Common myeloid progenitor, CD34-positive (primary cell): Measurements from ENCODE around the gene APBA2.

Experiments
- CTCF ChIA-PET: fragments of 350-600 bp; sonication (Branson Sonifier 250); formaldehyde crosslinking; loops from one replicate; lab custom pipeline; 2021; ENCODE audit warnings: antibody characterized with exemption; lab: Charles Lee
- POLR2A ChIA-PET: fragments of 350-600 bp; sonication (Branson Sonifier 250); formaldehyde crosslinking; loops from one replicate; lab custom pipeline; 2021; ENCODE audit warnings: antibody characterized with exemption; lab: Charles Lee
- DNase-seq, 3 donors: peaks; one replicate each; pipeline versions ENCODE4 v3.0.0 to v3.0.0-alpha.2; 2013
- H3K27ac ChIP-seq, 2 experiments: 1 replicate in 1 of 2; 2 replicates in 1 of 2; pipeline ENCODE4 v1.7.0; 2013; ENCODE audit warnings: inconsistent platforms in 2 of 2, low read length in 2 of 2, mild to moderate bottlenecking in 2 of 2, low read depth in 1 of 2, moderate library complexity in 1 of 2; ENCODE audit not compliant: severe bottlenecking in 2 of 2, insufficient read depth in 1 of 2, poor library complexity in 1 of 2
- H3K27me3 ChIP-seq, 5 experiments: replicated peaks in 2 of 5; 1 replicate in 3 of 5; 2 replicates in 2 of 5; pipeline versions ENCODE4 v1.6.1 to v1.7.0; 2013; ENCODE audit warnings: low read length in 4 of 5, mild to moderate bottlenecking in 2 of 5, moderate library complexity in 2 of 5, inconsistent platforms in 1 of 5; ENCODE audit not compliant: insufficient read depth in 5 of 5, control insufficient read depth in 4 of 5
- H3K36me3 ChIP-seq, 4 experiments: 1 replicate in 2 of 4; 2 replicates in 2 of 4; pipeline versions ENCODE4 v1.6.1 to v1.7.0; 2013; ENCODE audit warnings: low read length in 3 of 4, control low read depth in 1 of 4, mild to moderate bottlenecking in 1 of 4; ENCODE audit not compliant: control insufficient read depth in 4 of 4, insufficient read depth in 4 of 4
- H3K4me1 ChIP-seq, 4 experiments: 1 replicate in 3 of 4; 2 replicates in 1 of 4; pipeline versions ENCODE4 v1.6.1 to v1.7.1; 2013; ENCODE audit warnings: low read length in 3 of 4, mild to moderate bottlenecking in 3 of 4, control low read depth in 1 of 4, inconsistent platforms in 1 of 4, moderate library complexity in 1 of 4; ENCODE audit not compliant: control insufficient read depth in 4 of 4, insufficient read depth in 4 of 4; ENCODE audit errors: control extremely low read depth in 1 of 4
- H3K4me3 ChIP-seq, 7 experiments: 1 replicate in 4 of 7; 2 replicates in 3 of 7; pipeline versions ENCODE4 v1.5.1 to v1.7.0; 2013; ENCODE audit warnings: mild to moderate bottlenecking in 7 of 7, low read length in 6 of 7, moderate library complexity in 6 of 7, inconsistent platforms in 2 of 7, low read depth in 2 of 7, control low read depth in 1 of 7; ENCODE audit not compliant: insufficient read depth in 4 of 7, control insufficient read depth in 1 of 7; ENCODE audit errors: extremely low read depth in 1 of 7
- H3K9me3 ChIP-seq, 5 experiments: 1 replicate in 4 of 5; 2 replicates in 1 of 5; pipeline versions ENCODE4 v1.6.1 to v1.7.1; 2013; ENCODE audit warnings: low read length in 4 of 5, mild to moderate bottlenecking in 2 of 5, inconsistent platforms in 1 of 5, low read depth in 1 of 5, moderate library complexity in 1 of 5; ENCODE audit not compliant: control insufficient read depth in 4 of 5, insufficient read depth in 2 of 5; ENCODE audit errors: control extremely low read depth in 1 of 5
- WGBS: methylation state at CpG from one replicate; pipeline ENCODE4 v1.1.5; 2013; ENCODE audit not compliant: insufficient coverage; 5-methylcytosine and 5-hydroxymethylcytosine counted together

APBA2 gene

DNA sequence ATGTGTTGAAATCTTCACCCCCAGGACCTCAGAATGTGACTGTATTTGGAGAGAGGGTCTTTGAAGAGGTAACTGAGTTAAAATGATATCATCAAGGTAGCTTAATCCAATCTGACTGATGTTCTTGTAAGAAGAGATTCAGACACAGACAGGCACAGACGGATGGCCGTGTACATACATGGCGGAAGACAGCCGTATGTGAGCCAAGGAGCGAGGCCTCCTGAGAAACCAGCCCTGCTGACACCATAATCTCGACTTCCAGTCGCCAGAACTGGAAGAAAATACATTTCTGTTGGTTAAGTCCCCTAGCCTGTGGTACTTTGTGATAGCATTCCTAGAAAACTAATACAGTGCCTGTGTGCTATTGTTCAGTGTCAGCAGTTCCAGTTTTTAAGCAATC, 73.6 kb downstream of the APBA2 start:
- CTCF ChIA-PET = no interaction called here

DNA sequence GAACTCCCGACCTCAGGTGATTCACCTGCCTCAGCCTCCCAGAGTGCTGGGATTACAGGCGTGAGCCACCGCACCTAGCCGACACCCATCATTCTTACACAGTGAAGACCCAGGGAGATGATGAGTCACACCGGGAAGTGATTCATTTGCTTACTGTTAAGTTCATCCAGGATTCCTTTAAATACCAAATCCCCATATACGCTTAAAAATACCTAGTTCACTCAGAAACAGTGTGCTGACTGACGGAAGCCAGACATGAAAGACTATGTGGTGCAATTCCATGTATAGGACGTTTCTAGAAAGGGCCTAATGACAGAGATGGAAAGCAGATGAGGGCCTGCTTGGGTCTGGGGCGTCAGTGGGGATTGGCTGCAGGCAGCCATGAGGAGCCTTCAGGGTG, 75.2 kb downstream of the APBA2 start:
- peaks cover 0 to 3% (median 1%) of the 10 kb centered on the region in 4 experiments for H3K4me1 ChIP-seq
- 97% methylated on average over 9 of the region's 9 CpGs for WGBS
- no peak overlapping the region for H3K4me3 ChIP-seq
- ChIA-PET POLR2A (no interaction called here), CTCF (interaction anchor here (1.0 to 1.8 kb wide), 2 partner anchors 10 to 14 kb away, joined by 4 to 7 read pairs; no protein-coding TSS in a partner anchor)
- peaks cover 0 to 2% (median 0%) of the 10 kb centered on the region in 5 experiments for H3K27me3 ChIP-seq
- no peak for DNase-seq
- no peaks in the 10 kb centered on the region for H3K9me3 ChIP-seq
- H3K36me3 ChIP-seq = no peaks in the 10 kb centered on the region
- no peak overlapping the region for H3K27ac ChIP-seq

More for the DNA sequence above, 73.6 kb downstream of the APBA2 start:
- no peaks in the 10 kb centered on the region for H3K9me3 ChIP-seq
- POLR2A ChIA-PET = no interaction called here
- H3K36me3 ChIP-seq = no peaks in the 10 kb centered on the region
- H3K27me3 ChIP-seq = peaks cover 0 to 2% (median 0%) of the 10 kb centered on the region in 5 experiments
- peaks cover 0 to 19% (median 16%) of the 10 kb centered on the region in 4 experiments for H3K4me1 ChIP-seq
- H3K27ac ChIP-seq = no peak overlapping the region
- no peak for DNase-seq
- WGBS = 97% methylated on average over 7 of the region's 7 CpGs
- H3K4me3 ChIP-seq = no peak overlapping the region

DNA sequence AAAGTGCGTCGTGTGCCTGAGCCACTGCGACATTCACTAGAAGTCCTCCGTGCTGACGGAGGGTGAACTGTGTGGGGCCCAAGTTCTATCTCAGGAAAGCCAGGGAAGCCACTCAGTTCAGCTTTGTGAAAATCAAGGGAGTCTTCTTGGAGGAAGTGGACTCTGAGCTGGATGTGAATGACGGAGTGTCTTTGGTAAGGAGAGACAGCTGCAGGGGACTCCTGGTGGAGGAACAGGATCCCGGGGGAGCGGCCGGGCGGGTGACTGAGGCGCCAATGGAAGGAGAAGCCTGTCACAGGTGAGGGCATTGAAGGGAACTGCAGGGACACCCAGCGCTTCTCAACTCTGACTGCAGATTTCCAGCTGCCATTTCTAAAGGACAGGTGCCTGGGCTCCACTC, 75.6 kb downstream of the APBA2 start:
- Histone ChIP-seq H3K36me3 (no peaks in the 10 kb centered on the region), H3K9me3 (no peaks in the 10 kb centered on the region), H3K27me3 (peaks cover 0 to 2% (median 0%) of the 10 kb centered on the region in 5 experiments), H3K4me1 (no peaks in the 10 kb centered on the region), H3K4me3 (no peak overlapping the region), H3K27ac (no peak overlapping the region)
- no peak for DNase-seq
- ChIA-PET CTCF (interaction anchor here (1.0 to 1.8 kb wide), 2 partner anchors 10 to 13 kb away, joined by 4 to 7 read pairs; no protein-coding TSS in a partner anchor), POLR2A (no interaction called here)
- 98% methylated on average over 12 of the region's 12 CpGs for WGBS

GRCh38 chr15:28962851-28963710, 77.3 kb downstream of the APBA2 start:
- Histone ChIP-seq H3K36me3 (no peaks in the 10 kb centered on the region), H3K4me1 (no peaks in the 10 kb centered on the region), H3K4me3 (no peak overlapping the region), H3K27me3 (peaks cover 0 to 4% (median 2%) of the 10 kb centered on the region in 5 experiments), H3K27ac (no peak overlapping the region), H3K9me3 (no peaks in the 10 kb centered on the region)
- CTCF ChIA-PET = interaction anchor here (2.0 kb wide), 1 partner anchor 16 kb away, joined by 4 read pairs; no protein-coding TSS in a partner anchor
- WGBS = 94% methylated on average over 2 of the region's 8 CpGs
- POLR2A ChIA-PET = no interaction called here
- no peak for DNase-seq

- no peaks in the 10 kb centered on the region for H3K4me1 ChIP-seq
- H3K4me3 ChIP-seq = no peak overlapping the region
- CTCF ChIA-PET = interaction anchor here (2.0 kb wide), 1 partner anchor 16 kb away, joined by 4 read pairs; no protein-coding TSS in a partner anchor
- no peaks in the 10 kb centered on the region for H3K36me3 ChIP-seq
- no peaks in the 10 kb centered on the region for H3K9me3 ChIP-seq
- peaks cover 0 to 6% (median 3%) of the 10 kb centered on the region in 5 experiments for H3K27me3 ChIP-seq
- no peak overlapping the region for H3K27ac ChIP-seq
- POLR2A ChIA-PET = no interaction called here
- WGBS = 100% methylated on average over 1 of the region's 2 CpGs
- no peak for DNase-seq
These were observed 77.9 kb downstream of the APBA2 start for GRCh38 chr15:28963711-28964081.

DNA sequence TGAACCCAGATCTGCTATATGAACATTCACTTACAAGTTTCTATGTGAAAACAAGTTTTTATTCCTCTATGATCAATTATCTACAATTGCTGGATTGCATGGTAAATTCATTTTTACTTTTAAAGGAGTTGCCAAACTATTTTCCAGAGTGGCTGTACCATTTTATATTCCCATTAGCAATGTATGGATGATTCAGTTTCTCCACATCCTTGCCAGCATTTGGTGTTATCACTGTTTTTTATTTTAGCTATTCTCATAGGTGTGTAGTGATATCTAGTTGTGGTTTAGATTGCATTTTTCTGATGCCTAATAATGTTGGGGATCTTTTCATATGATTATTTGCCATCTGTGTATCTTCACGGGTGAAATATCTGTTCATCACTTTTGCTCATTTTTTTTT, 78.3 kb downstream of the APBA2 start:
- no peaks in the 10 kb centered on the region for H3K4me1 ChIP-seq
- POLR2A ChIA-PET = no interaction called here
- no peak for DNase-seq
- H3K27ac ChIP-seq = no peak overlapping the region
- whole genome bisulfite sequencing = 100% methylated on average over 1 of the region's 1 CpG
- peaks cover 0 to 6% (median 3%) of the 10 kb centered on the region in 5 experiments for H3K27me3 ChIP-seq
- CTCF ChIA-PET = interaction anchor here (2.0 kb wide), 1 partner anchor 17 kb away, joined by 4 read pairs; no protein-coding TSS in a partner anchor
- H3K36me3 ChIP-seq = no peaks in the 10 kb centered on the region
- no peak overlapping the region for H3K4me3 ChIP-seq
- H3K9me3 ChIP-seq = no peaks in the 10 kb centered on the region

DNA sequence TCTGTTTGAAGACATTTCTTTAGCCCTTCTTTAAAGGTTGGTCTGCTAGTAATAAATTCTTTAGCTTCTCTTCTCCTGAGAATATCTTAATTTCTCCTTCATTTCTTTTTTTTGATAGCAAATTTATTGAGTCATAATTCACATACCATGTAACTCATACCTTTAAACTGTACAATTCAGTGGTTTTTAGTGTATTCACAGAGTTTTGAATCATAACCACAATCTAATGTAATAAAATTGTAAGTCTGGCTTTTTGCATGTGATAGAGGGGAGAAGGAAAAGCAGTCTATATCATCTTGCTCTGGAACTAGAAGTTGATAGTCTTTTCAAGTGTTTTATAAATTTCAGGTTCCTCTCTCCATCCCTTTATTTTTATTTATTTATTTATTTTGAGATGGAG, 81.3 kb downstream of the APBA2 start:
- ChIA-PET CTCF (interaction anchor here (1.1 kb wide), 1 partner anchor 8 kb away, joined by 4 read pairs; no protein-coding TSS in a partner anchor), POLR2A (no interaction called here)
- H3K4me1 ChIP-seq = no peaks in the 10 kb centered on the region
- no peak overlapping the region for H3K27ac ChIP-seq
- no peak for DNase-seq
- no peaks in the 10 kb centered on the region for H3K36me3 ChIP-seq
- H3K27me3 ChIP-seq = peaks cover 0 to 6% (median 4%) of the 10 kb centered on the region in 5 experiments
- no peaks in the 10 kb centered on the region for H3K9me3 ChIP-seq
- H3K4me3 ChIP-seq = no peak overlapping the region
